HUES64 (cell line): Measurements from ENCODE around the gene MMP25.

Source experiments
- H3K27ac ChIP-seq: 2 replicates; pipeline ENCODE4 v1.7.0; 2013; ENCODE audit warnings: low read depth, low read length, inconsistent platforms
- H3K27me3 ChIP-seq: 2 replicates; pipeline ENCODE4 v1.6.1; 2013; ENCODE audit warnings: mild to moderate bottlenecking, low read length; ENCODE audit not compliant: insufficient read depth
- H3K36me3 ChIP-seq: 2 replicates; pipeline ENCODE4 v1.6.1; 2013; ENCODE audit warnings: mild to moderate bottlenecking, low read length; ENCODE audit not compliant: insufficient read depth
- H3K4me1 ChIP-seq: 2 replicates; pipeline ENCODE4 v1.6.1; 2013; ENCODE audit warnings: mild to moderate bottlenecking, low read length, moderate library complexity; ENCODE audit not compliant: insufficient read depth
- H3K4me3 ChIP-seq: 2 replicates; pipeline ENCODE4 v1.5.1; 2013; ENCODE audit warnings: mild to moderate bottlenecking, low read length, moderate library complexity
- H3K9ac ChIP-seq: 2 replicates; pipeline ENCODE4 v1.6.1; 2013; ENCODE audit warnings: mild to moderate bottlenecking, low read depth, low read length
- H3K9me3 ChIP-seq: 2 replicates; pipeline ENCODE4 v1.6.1; 2013; ENCODE audit warnings: low read depth, low read length; ENCODE audit not compliant: insufficient read depth
- WGBS: fragments of 150-250, 120-280 bp; methylation state at CpG from one replicate; pipeline ENCODE4 v1.1.7; 2013; ENCODE audit warnings: missing lambda C conversion rate; 5-methylcytosine and 5-hydroxymethylcytosine counted together

MMP25 gene

DNA sequence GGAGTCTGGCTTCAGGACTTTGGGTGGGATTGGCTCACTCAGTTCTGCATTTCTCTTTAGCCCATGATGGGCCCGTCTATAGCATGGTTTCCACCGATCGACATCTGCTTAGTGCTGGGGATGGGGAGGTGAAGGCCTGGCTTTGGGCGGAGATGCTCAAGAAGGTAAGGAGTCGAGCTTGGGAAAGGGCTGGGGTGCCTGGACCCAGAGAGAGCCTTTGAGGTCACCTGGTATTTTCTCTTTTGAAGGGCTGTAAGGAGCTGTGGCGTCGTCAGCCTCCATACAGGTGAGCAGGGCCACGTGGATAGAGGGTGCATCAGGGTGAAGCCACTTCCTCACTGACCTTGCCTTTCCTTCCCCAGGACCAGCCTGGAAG is 20.4 kb upstream of the MMP25 start:
- WGBS: 95% methylated on average over 8 of the region's 8 CpGs
- peaks cover 21% of the 10 kb centered on the region for H3K4me1 ChIP-seq

GRCh38 chr16:3026609-3027488 is 19.5 kb upstream of the MMP25 start:
- Histone ChIP-seq H3K9me3 (no peaks in the 10 kb centered on the region), H3K4me1 (peaks cover 21% of the 10 kb centered on the region), H3K27me3 (peaks cover 20% of the 10 kb centered on the region), H3K4me3 (no peak overlapping the region), H3K36me3 (peaks cover 17% of the 10 kb centered on the region), H3K27ac (no peak overlapping the region), H3K9ac (no peak overlapping the region)
- WGBS: 93% methylated on average over 24 of the region's 24 CpGs

More for the DNA sequence above, 20.4 kb upstream of the MMP25 start:
- Histone ChIP-seq H3K27ac (no peak overlapping the region), H3K9ac (no peak overlapping the region), H3K36me3 (peaks cover 17% of the 10 kb centered on the region), H3K4me3 (no peak overlapping the region), H3K27me3 (peaks cover 20% of the 10 kb centered on the region), H3K9me3 (no peaks in the 10 kb centered on the region)

DNA sequence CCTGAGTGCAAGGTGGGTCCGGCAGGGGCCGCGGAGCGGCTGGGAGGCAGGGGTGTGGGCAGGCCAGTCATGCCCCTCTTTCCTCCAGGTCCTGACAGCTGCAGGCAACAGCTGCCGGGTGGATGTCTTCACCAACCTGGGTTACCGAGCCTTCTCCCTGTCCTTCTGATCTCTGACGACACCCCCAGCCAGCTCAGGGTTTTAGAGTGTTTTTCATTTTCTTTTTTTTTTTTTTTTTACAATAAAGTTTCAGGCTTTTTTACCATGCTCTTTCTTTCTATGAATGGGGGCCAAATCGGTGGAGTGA is 18.9 kb upstream of the MMP25 start:
- H3K27me3 ChIP-seq: peaks cover 20% of the 10 kb centered on the region

GRCh38 chr16:3027983-3028715 is 18.2 kb upstream of the MMP25 start:
- Histone ChIP-seq H3K36me3 (peaks cover 17% of the 10 kb centered on the region), H3K9ac (no peak overlapping the region), H3K27ac (peak overlapping the region; percentile 74; the same call in 1 of the 2 replicates), H3K4me1 (peaks cover 11% of the 10 kb centered on the region), H3K27me3 (peaks cover 20% of the 10 kb centered on the region), H3K4me3 (peak overlapping the region; percentile 37), H3K9me3 (no peaks in the 10 kb centered on the region)
- WGBS: 6% methylated on average over 58 of the region's 58 CpGs

More for the DNA sequence above, 18.9 kb upstream of the MMP25 start:
- 87% methylated on average over 7 of the region's 8 CpGs for WGBS
- peaks cover 17% of the 10 kb centered on the region for H3K36me3 ChIP-seq
- H3K4me1 ChIP-seq: peaks cover 17% of the 10 kb centered on the region
- no peak overlapping the region for H3K4me3 ChIP-seq
- H3K9me3 ChIP-seq: no peaks in the 10 kb centered on the region
- no peak overlapping the region for H3K9ac ChIP-seq
- no peak overlapping the region for H3K27ac ChIP-seq

DNA sequence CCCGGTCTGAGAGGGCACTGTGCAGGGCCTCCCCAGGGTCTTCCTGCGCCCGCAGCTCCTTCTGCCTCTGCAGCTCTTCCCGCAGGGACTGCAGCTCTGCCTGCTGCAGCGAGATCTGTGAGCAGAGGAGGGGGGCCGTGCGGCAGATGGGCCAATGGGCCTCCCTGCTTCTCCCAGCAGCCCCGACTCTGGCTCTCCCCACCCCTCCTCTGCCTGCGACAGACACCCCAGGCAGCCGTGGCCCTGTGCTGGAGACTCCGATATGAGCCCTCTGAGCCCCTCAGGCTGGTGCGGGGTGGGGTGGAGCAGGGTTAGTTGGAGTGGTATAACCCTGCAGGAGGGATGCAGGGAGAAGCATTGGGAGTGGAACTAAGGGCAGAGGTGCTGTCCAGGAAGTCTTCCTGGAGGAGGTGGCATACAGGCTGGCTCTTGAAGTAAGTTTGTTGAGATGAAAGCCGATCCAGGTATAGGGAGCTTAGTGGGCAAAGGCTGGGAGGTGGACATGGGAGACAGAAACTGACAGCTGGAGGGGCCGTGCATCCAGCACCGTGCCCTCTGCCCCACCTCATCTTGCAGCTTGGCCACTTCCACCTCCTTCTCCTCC is 17.5 kb upstream of the MMP25 start:
- H3K4me3 ChIP-seq: no peak overlapping the region
- H3K4me1 ChIP-seq: peaks cover 11% of the 10 kb centered on the region
- no peak overlapping the region for H3K27ac ChIP-seq
- H3K27me3 ChIP-seq: peaks cover 20% of the 10 kb centered on the region
- 62% methylated on average over 15 of the region's 15 CpGs for WGBS
- no peaks in the 10 kb centered on the region for H3K9me3 ChIP-seq
- H3K9ac ChIP-seq: no peak overlapping the region
- H3K36me3 ChIP-seq: peaks cover 17% of the 10 kb centered on the region

DNA sequence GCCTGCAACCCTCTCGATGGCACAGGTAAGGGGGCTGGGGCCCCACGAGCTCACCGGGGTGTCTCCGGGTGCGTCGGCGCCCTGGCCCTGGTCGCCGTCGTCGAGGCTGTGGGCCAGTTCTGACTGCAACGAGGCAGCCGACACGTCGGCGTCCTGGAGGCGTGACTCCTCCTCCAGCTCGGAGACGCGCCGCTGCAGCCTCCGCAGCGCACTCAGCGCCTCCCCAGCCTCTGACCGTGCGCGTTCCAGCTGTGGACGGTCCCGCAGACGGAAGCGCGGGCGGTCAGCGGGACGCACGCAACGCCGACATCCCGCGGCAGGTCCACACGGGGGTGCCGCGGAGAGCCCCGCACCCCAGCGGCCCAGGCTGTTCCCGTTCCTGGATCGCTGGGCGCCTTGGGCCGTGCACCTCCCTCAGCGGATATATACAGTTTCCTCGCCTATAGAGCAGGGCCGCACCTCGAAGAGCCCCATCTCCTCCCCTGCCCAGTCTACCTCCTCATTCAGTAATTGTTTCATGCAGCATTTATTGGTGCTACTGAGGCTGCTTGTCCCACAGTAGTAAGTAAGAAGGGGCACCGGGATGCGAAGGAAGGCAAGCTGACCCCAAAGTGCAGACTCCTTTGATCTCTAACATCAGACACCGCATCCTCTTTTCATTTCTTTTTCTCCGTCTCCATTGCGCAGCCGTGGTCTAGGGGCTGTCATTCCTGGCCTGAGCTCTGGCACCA is 16.7 kb upstream of the MMP25 start:
- Histone ChIP-seq H3K4me1 (peaks cover 11% of the 10 kb centered on the region), H3K9ac (no peak overlapping the region), H3K4me3 (no peak overlapping the region), H3K27me3 (peaks cover 26% of the 10 kb centered on the region), H3K27ac (no peak overlapping the region), H3K36me3 (peaks cover 17% of the 10 kb centered on the region), H3K9me3 (no peaks in the 10 kb centered on the region)
- WGBS: 91% methylated on average over 59 of the region's 59 CpGs

- no peak overlapping the region for H3K9ac ChIP-seq
- no peak overlapping the region for H3K4me3 ChIP-seq
- H3K9me3 ChIP-seq: no peaks in the 10 kb centered on the region
- H3K4me1 ChIP-seq: peaks cover 11% of the 10 kb centered on the region
- no peak overlapping the region for H3K27ac ChIP-seq
- peaks cover 17% of the 10 kb centered on the region for H3K36me3 ChIP-seq
- H3K27me3 ChIP-seq: peaks cover 32% of the 10 kb centered on the region
- WGBS: 89% methylated on average over 33 of the region's 33 CpGs
Observed at GRCh38 chr16:3030222-3031212, 15.8 kb upstream of the MMP25 start.

DNA sequence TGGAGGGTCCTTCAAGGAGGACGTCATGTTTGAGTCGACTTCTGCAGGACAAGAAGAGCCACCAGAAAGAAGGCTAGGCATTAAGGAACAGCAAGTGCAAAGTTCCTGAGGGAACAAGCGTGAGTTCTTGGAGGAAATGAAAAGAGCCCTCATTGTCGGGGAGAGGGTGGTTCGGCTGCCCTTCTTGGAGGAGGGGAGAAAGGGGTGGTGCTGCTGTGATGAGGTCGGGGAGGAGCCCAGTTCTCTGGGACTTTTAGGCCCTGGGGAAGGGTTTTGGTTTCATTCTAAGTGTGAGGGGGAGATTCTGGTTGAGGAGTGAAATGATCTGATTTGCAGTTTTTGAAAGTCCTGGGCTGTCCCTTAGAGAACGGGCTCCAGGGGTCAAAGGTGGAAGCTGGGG is 13.7 kb upstream of the MMP25 start:
- H3K27me3 ChIP-seq: peaks cover 53% of the 10 kb centered on the region
- H3K9ac ChIP-seq: no peak overlapping the region
- 73% methylated on average over 7 of the region's 7 CpGs for WGBS
- no peaks in the 10 kb centered on the region for H3K36me3 ChIP-seq
- peaks cover 9% of the 10 kb centered on the region for H3K4me1 ChIP-seq
- no peak overlapping the region for H3K27ac ChIP-seq
- H3K9me3 ChIP-seq: no peaks in the 10 kb centered on the region
- H3K4me3 ChIP-seq: no peak overlapping the region

DNA sequence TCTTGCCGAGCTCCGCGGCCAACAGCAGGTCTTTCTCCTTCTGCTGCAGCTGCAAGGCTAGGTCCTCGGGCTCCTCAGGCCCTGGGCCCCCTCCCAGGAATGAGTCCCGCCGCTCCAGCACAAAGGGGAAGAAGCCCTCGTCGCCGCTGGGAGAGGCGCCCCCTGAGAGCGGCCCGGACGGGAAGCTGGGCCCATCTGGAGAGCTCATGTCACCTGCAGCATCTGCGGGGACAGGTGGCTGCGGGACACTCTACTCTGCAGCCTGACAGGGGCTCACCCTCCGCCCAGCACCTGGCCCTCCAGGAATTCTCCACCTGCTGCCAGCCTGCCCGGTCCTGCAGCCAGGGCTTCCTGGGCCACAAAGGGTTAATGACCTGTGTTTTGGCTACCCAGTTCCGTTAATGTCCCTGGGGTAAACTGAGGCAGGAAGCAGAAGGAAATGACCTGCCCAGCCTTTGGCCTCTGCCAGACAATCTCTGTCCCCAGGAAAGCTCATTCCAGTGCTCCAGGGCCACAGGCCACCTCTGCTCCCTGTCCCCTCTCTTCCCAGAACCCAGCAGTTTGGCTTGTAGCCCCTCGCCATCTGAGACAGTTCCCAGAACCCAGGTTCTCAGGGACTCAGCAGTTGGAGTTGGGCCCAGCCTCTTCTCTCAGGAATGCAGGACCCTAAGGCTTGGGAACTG is 10.9 kb upstream of the MMP25 start:
- peaks cover 51% of the 10 kb centered on the region for H3K27me3 ChIP-seq
- H3K9me3 ChIP-seq: no peaks in the 10 kb centered on the region
- peaks cover 5% of the 10 kb centered on the region; the same call in 1 of the 2 replicates for H3K4me1 ChIP-seq
- no peak overlapping the region for H3K27ac ChIP-seq
- peak overlapping the region; percentile 63 for H3K4me3 ChIP-seq
- H3K36me3 ChIP-seq: no peaks in the 10 kb centered on the region
- no peak overlapping the region for H3K9ac ChIP-seq
- 63% methylated on average over 19 of the region's 19 CpGs for WGBS
